Activated naive CD4-positive, alpha-beta T cell treated with anti-CD3 and anti-CD28 coated beads, Interleukin-2, amount 50 U/mL, for 24 hours (primary cell): ENCODE measurements around the gene KRT75.
A peak's percentile ranks its signal among the peaks of the same experiment; 100 is the strongest.

ENCODE experiments used
- H3K27ac Mint-ChIP-seq: one replicate; pipeline ENCODE4 v1.8.0; 2021; ENCODE audit warnings: mild to moderate bottlenecking, mixed read lengths
- H3K27me3 Mint-ChIP-seq: one replicate; pipeline ENCODE4 v1.8.0; 2021; ENCODE audit warnings: mixed read lengths
- H3K36me3 Mint-ChIP-seq: one replicate; pipeline ENCODE4 v1.8.0; 2021; ENCODE audit warnings: mixed read lengths
- H3K4me1 Mint-ChIP-seq: one replicate; pipeline ENCODE4 v1.8.0; 2021; ENCODE audit warnings: mixed read lengths
- H3K4me3 Mint-ChIP-seq: one replicate; pipeline ENCODE4 v1.8.0; 2021; ENCODE audit warnings: mild to moderate bottlenecking, mixed read lengths
- H3K9me3 Mint-ChIP-seq: one replicate; pipeline ENCODE4 v1.8.0; 2021; ENCODE audit warnings: mixed read lengths

The KRT75 gene

DNA sequence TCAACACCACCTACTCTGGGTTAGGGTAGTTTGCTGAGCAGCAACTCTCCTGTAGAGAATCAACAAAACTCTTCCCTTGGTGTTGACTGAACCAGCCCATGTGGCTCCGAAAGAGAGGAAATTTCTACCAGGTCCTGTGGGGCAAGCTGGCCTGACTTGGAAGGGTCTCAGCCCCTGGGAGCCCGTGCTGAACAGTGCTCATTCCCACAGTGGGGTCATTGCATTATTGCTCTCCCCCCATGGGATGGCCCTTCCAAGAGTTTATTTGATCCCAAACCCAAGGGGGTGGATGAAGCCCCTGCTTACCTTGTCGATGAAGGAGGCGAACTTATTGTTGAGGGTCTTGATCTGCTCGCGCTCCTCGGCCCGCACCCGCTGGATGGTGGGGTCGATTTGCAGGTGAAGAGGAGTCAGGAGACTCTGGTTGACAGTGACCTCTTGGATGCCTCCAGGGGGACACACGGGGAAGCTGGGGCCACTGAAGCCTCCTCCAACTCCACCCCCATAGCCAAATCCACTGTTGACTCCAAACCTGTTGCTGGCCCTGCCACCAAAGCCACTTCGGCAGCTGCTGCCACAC, 580 bp downstream of the KRT75 start:
- no peak overlapping the region for H3K27ac Mint-ChIP-seq
- no peaks in the 10 kb centered on the region for H3K36me3 Mint-ChIP-seq
- no peaks in the 10 kb centered on the region for H3K4me1 Mint-ChIP-seq
- H3K4me3 Mint-ChIP-seq: no peak overlapping the region
- no peaks in the 10 kb centered on the region for H3K9me3 Mint-ChIP-seq
- peaks cover 14% of the 10 kb centered on the region for H3K27me3 Mint-ChIP-seq

DNA sequence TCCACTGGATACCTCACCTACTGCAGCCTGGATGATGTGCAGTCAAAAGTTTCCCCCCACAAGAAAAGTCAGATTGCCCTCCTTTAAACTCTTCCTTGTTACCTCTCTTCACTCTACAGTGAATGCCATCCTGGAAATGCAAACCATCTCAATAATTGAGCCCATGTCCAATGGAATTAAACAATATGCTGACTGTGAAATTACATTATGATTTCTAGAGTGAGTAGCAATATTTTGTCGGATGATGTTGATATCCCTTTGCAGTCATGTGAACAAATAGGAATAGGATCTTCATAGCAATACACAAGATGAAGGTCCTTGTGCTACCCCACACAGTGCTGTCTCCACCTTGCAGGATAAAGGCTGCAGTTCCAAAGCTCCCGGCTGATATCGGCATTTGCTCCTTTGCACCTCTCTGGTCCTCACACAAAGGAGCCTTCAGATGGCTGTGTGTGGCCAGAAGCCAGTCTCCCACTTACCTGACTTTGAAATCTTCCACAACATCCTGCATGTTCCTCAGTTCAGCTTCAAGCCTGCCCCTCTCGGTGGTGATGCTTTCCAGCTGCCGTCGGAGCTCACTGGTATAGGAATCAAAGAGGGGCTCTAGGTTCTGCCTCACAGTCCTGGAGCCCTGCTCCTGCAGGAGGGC, 1.5 kb downstream of the KRT75 start:
- Mint-ChIP-seq H3K27me3 (peaks cover 14% of the 10 kb centered on the region), H3K36me3 (no peaks in the 10 kb centered on the region), H3K9me3 (no peaks in the 10 kb centered on the region), H3K27ac (no peak overlapping the region), H3K4me3 (no peak overlapping the region), H3K4me1 (no peaks in the 10 kb centered on the region)

DNA sequence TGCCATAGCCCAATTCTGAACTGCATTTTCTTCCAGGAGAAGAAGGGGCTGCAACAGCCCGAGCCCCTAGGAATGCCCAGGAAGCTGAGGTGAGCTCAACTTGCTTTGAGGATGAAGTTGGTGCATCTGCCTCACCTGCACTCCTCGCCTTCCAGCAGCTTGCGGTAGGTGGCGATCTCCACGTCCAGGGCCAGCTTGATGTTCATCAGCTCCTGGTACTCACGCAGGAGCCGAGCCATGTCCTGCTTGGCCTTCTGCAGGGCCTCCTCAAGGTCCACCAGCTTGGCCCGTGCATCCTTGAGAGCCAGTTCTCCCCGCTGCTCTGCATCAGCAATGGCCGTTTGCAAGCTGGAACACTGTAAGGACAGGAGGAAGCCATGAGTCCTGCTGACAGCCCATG, 6.0 kb downstream of the KRT75 start:
- Mint-ChIP-seq H3K4me1 (no peaks in the 10 kb centered on the region), H3K36me3 (no peaks in the 10 kb centered on the region), H3K4me3 (no peak overlapping the region), H3K9me3 (no peaks in the 10 kb centered on the region), H3K27ac (no peak overlapping the region), H3K27me3 (peaks cover 3% of the 10 kb centered on the region)

DNA sequence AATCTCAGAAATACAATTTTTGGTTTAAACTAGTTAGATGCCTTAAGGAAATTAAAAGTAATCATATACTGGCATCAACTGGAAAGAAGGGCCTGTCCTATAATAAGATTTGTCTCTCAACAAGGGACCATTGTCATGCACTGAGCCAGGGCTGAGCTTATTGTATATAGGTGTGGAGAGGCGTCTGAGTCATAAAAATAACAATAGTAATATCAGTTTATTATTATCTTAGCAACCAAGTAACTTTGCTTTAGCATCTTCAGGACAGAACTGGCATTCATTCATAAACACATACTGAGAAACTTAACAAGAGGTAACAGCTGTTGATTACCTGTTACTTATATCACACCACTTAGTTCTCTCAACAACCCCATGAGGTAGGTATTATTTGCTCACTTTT, 7.1 kb downstream of the KRT75 start:
- no peaks in the 10 kb centered on the region for H3K9me3 Mint-ChIP-seq
- H3K4me1 Mint-ChIP-seq: no peaks in the 10 kb centered on the region
- no peaks in the 10 kb centered on the region for H3K27me3 Mint-ChIP-seq
- no peak overlapping the region for H3K4me3 Mint-ChIP-seq
- H3K27ac Mint-ChIP-seq: no peak overlapping the region
- no peaks in the 10 kb centered on the region for H3K36me3 Mint-ChIP-seq

DNA sequence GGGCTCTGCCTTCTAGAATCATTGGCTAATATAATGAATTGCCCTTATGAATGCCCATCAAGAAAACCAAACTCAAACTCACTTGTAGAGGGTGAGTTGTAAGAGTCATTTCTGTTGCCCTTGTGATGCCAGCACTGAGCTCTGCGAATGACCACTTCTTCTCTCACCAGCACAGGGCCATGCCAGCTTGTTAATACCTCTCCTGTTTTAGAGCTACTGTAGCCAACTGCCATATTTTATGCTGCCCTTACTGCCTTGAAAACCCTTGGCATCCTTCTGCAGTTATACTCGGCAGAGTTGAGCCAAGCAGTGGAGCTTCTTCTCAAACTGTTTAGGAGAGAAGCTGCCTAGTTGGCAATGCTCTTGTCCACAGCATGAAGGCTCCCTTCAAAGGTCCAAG, 8.1 kb downstream of the KRT75 start:
- no peak overlapping the region for H3K4me3 Mint-ChIP-seq
- H3K4me1 Mint-ChIP-seq: no peaks in the 10 kb centered on the region
- no peak overlapping the region for H3K27ac Mint-ChIP-seq
- H3K36me3 Mint-ChIP-seq: no peaks in the 10 kb centered on the region
- no peaks in the 10 kb centered on the region for H3K9me3 Mint-ChIP-seq
- no peaks in the 10 kb centered on the region for H3K27me3 Mint-ChIP-seq

DNA sequence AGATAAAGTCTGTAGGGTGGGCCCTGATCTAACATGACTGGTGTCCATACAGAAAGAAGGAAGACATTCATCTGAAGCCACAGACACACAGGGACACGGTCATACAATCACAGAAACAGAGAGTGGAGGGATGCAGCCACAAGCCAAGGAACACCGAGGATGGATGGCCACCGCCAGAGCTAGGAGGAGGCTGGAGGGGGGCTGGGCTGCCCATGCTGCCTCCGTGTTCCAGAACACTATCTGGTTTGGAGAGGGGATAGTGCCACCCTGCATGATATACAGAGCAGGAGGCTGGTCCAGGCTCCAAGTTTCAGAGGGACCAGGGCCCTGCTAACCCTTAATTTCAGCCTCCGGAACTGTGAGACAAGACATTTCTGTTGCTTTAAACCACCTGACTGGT, 8.7 kb downstream of the KRT75 start:
- Mint-ChIP-seq H3K4me1 (no peaks in the 10 kb centered on the region), H3K36me3 (no peaks in the 10 kb centered on the region), H3K9me3 (no peaks in the 10 kb centered on the region), H3K27ac (no peak overlapping the region), H3K4me3 (no peak overlapping the region), H3K27me3 (no peaks in the 10 kb centered on the region)

DNA sequence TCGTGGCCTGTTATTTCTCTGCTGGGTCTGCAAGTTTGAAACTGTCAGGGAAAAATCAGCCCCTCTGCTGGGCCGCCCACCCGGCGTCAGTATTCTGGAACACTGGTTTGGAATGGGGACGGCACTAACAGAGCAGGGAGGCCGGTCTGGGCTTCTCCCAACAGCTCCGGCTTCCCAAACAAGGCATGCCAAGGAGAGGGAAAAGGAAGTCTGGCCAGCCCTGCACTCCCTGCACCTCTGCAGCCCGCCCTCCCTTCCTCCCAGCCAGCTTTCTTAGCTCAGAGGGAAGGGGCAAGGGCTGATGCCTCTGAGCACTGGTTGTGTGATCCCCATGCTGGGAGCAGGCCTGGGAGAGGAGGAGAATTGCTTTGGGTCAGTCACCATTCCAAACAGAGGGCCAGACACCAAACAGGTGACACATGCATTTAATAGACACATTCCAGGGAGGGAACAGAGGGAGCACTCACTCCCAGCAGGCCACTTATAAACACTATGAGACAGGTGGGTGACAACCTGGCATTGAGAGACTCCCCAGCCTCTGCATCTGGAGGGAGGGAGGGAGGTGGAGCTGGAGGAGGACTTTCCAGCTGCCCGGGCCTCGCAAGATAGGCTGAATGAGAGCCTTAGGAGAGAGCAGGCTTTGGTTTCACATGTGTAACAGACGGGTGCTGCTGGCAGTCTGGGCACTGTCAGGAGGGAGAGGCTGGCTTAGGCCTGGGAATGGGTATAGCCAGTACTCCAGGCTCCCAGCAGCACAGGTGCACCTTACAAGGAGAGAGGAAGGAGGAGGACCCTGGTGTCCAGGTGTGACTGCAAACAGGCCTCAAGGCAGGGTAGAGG, 10.3 kb downstream of the KRT75 start:
- H3K36me3 Mint-ChIP-seq: no peaks in the 10 kb centered on the region
- no peak overlapping the region for H3K27ac Mint-ChIP-seq
- no peaks in the 10 kb centered on the region for H3K27me3 Mint-ChIP-seq
- no peaks in the 10 kb centered on the region for H3K9me3 Mint-ChIP-seq
- no peak overlapping the region for H3K4me3 Mint-ChIP-seq
- no peaks in the 10 kb centered on the region for H3K4me1 Mint-ChIP-seq

DNA sequence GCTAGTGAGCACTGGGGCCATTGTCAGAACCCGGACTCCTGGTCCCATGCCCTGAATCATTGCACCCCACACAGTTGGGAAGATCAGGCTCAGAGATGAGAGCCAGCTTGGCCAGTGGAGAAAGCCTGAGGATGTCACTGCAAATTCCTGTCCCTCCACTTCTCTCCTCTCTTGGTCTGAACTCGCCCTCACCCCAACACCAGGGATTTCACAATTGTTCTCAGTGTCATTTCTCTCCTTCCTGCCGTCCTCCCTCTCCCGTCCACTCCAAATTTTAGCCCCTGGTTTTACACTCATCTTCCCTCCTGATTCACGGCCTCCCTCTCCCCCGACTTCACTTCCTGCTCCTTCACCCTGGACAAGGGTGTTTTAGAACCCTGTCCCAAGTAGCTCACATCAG, 11.1 kb downstream of the KRT75 start:
- no peaks in the 10 kb centered on the region for H3K27me3 Mint-ChIP-seq
- H3K27ac Mint-ChIP-seq: no peak overlapping the region
- H3K4me3 Mint-ChIP-seq: no peak overlapping the region
- no peaks in the 10 kb centered on the region for H3K36me3 Mint-ChIP-seq
- no peaks in the 10 kb centered on the region for H3K9me3 Mint-ChIP-seq
- H3K4me1 Mint-ChIP-seq: no peaks in the 10 kb centered on the region

DNA sequence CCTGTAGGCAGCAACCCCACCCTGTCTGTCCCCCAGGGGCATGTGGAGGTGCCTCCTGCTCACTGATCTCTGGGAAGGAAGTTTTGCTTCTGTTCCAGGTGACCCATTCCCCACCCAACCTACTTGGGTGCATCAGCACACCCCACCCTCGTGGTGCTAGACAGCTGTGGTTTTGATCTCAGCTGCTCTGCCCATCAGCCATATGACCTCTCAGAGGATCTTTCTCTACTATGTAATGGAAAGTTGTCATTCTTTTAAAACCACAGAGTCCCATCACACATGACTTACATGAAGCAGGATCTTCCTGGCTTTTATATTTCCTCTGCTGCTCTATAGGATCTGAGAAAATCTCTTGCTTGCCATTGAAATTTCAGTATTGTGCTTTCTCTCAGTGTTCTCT, 14.5 kb downstream of the KRT75 start:
- Mint-ChIP-seq H3K4me1 (no peaks in the 10 kb centered on the region), H3K9me3 (no peaks in the 10 kb centered on the region), H3K36me3 (no peaks in the 10 kb centered on the region), H3K27me3 (no peaks in the 10 kb centered on the region), H3K4me3 (no peak overlapping the region), H3K27ac (no peak overlapping the region)

DNA sequence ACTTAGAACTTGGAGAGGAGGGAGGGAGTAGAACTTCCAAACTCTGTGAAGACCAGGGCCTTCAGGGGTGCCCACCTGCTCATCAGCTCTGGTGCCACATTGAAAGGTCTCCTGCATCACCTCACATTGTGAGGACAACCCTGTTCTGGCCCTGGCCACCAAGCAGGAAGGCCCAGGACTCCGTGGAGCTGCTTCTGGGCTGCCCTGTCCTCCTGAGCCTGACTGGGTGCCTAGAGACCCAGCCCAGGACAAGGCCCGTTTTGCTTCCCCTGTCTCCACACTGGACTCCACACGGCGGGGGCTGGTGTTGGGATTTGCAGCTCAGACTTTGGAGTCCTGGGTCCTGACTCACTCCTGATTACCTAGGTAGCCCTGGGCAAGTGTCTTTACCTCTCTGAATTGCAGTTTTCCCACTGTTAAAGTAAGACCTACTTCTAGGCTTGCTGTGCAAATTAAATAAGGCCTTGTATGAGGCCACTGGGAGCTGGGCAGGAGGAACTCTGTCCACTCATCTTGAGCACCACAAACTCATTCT, 15.5 kb downstream of the KRT75 start:
- no peak overlapping the region for H3K27ac Mint-ChIP-seq
- H3K4me1 Mint-ChIP-seq: no peaks in the 10 kb centered on the region
- H3K36me3 Mint-ChIP-seq: no peaks in the 10 kb centered on the region
- H3K4me3 Mint-ChIP-seq: no peak overlapping the region
- H3K9me3 Mint-ChIP-seq: no peaks in the 10 kb centered on the region
- H3K27me3 Mint-ChIP-seq: no peaks in the 10 kb centered on the region

DNA sequence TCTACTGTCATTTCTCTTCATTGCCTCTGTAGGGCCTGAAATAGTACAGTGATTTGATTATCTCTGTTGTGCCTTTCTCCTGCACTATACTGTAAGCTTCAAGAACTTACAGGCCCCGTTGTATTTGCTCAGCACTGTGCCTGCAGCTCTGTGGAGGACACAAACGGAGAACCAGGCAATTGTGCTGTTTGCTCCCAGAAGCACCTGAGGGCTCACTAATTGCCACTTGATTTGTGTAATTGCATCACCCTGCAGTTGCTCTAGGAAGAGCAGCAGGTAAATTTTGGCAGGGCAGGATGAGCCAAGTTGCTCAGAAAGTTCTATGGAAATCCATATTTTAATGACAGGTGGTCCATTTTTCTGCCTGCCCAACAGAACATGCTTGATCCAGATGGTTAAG, 16.4 kb downstream of the KRT75 start:
- Mint-ChIP-seq H3K4me1 (no peaks in the 10 kb centered on the region), H3K36me3 (no peaks in the 10 kb centered on the region), H3K27me3 (peaks cover 1% of the 10 kb centered on the region), H3K4me3 (no peak overlapping the region), H3K9me3 (no peaks in the 10 kb centered on the region), H3K27ac (peak overlapping the region; percentile 6)

DNA sequence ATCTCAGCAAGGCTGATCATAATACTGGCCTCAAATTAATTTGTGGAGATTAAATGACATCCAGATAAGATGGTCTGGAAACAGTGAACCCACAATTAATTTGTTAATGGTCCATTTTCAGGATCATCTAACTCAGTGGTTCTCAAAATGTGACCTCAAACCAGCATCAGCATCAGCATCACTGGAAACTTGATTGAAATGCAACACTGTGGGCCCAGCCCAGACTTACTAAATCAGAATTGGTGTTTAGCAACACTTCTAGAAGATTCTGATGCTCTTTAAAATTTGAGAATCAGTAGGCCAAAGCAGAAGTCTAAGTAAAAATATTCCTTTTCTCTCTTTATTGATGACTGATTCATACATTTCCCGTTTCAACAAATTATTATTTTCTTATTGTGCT, 17.4 kb downstream of the KRT75 start:
- Mint-ChIP-seq H3K27me3 (peaks cover 1% of the 10 kb centered on the region), H3K27ac (no peak overlapping the region), H3K4me3 (no peak overlapping the region), H3K9me3 (no peaks in the 10 kb centered on the region), H3K4me1 (no peaks in the 10 kb centered on the region), H3K36me3 (no peaks in the 10 kb centered on the region)

DNA sequence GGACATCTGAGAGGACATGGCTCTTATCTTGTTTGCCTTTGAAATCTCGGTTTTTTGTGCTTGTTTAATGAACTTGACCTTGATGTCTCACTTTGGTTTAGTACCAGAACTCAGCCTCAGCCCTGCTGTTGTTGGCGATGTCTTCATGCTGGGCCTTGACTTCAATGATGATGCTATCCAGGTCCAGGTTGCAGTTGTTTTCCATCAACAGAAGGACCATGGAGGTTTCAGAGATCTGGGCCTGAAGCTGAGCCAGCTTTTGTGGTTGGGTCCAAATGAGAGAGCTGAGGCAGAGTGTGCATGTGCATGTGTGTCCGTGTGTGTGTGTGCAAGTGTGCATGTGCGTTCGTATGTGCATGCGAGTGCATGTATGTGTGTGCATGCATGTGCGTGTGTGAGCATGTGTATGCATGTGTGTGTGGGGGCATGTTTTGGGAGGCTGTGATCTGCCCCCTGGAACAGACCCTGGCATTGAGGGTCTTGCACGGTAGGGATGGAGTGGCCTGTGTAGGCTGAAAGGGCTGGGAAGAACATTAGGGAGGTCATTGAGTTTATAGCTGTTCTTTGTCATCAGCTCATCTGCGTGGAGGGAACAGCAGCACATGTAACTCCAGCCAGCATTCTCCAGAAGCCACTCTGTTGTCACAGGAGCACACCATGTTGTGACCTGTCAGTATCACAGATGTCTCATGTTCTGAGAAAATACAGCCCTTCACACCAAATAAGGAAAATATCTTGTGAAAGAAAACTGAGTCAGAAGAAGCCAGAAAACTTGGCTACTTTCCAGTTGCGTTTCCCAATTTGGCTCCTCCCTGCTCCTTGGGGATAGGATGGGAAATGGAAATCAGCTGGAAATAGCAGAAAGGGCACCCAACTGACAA, 18.1 kb downstream of the KRT75 start:
- Mint-ChIP-seq H3K27me3 (peaks cover 1% of the 10 kb centered on the region), H3K36me3 (no peaks in the 10 kb centered on the region), H3K9me3 (no peaks in the 10 kb centered on the region)

DNA sequence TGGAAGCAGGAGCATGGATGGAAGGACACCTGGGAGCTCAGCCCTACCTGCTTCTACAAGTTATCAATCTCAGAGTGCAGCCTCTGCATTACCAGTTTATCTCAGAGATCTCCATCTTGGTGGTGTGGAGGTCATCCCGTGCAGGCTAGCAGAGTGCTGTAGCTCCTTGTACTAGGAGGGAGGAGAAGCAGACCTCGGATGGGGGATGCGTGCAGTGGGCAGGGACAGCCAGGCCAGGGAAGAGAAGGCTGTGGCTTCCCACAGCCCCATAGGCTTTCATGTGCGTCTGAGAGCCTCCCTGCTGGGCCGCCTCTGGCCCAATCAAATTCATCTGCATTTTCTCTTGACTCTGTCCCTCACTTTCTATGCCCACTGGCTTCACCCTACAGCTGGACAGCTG, 19.2 kb downstream of the KRT75 start:
- Mint-ChIP-seq H3K27me3 (peaks cover 1% of the 10 kb centered on the region), H3K4me1 (no peaks in the 10 kb centered on the region), H3K27ac (no peak overlapping the region), H3K9me3 (no peaks in the 10 kb centered on the region), H3K36me3 (no peaks in the 10 kb centered on the region), H3K4me3 (no peak overlapping the region)

More for the DNA sequence above, 18.1 kb downstream of the KRT75 start:
- Mint-ChIP-seq H3K4me1 (no peaks in the 10 kb centered on the region), H3K27ac (no peak overlapping the region), H3K4me3 (no peak overlapping the region)

DNA sequence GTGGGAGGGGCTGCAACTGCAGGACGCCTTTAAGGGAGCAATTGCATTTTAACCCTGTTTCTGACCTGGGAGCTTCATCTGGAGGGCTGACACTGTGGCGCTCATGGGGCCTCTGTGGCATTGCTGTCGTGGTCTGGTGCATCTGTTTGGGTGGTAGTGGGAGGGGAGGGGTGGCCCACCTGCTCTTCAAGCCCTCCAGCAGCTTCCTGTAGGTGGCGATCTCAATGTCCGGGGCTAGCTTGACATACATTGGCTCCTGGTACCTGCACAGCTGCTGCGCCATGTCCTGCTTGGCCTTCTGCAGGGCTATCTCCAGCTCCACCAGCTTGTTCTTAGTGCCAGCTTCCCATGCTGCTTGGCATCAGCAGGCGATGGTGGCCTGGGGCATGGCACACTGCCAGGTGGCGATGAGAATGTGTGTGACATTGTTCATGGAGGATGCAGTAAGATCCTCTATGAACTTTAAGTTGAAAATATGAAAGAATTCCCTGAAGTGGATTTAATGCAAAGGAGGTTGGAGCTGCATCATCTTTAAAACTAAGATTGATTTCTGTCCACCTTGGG, 20.3 kb downstream of the KRT75 start:
- Mint-ChIP-seq H3K4me1 (no peaks in the 10 kb centered on the region), H3K36me3 (no peaks in the 10 kb centered on the region), H3K4me3 (no peak overlapping the region), H3K27me3 (peaks cover 1% of the 10 kb centered on the region), H3K9me3 (no peaks in the 10 kb centered on the region), H3K27ac (no peak overlapping the region)
